LNCaP clone FGC (cell line): ENCODE data around the gene ITGB6.

Experiments
- DNase-seq: peaks from one replicate; pipeline ENCODE4 v3.0.0-alpha.2; 2011; ENCODE audit warnings: low read depth
- H3K4me3 ChIP-seq: 2 replicates; pipeline ENCODE4 v1.5.1; 2011; ENCODE audit warnings: mild to moderate bottlenecking, low read depth, low read length, control low read depth
- TF ChIP-seq, protein P1 (sequence below): IDR thresholded peaks from 2 replicates; pipeline ENCODE4 v1.5.1; 2012; ENCODE audit warnings: mild to moderate bottlenecking; ENCODE audit not compliant: control insufficient read depth, insufficient read depth; ENCODE audit errors: extremely low read depth

The ITGB6 gene

DNA sequence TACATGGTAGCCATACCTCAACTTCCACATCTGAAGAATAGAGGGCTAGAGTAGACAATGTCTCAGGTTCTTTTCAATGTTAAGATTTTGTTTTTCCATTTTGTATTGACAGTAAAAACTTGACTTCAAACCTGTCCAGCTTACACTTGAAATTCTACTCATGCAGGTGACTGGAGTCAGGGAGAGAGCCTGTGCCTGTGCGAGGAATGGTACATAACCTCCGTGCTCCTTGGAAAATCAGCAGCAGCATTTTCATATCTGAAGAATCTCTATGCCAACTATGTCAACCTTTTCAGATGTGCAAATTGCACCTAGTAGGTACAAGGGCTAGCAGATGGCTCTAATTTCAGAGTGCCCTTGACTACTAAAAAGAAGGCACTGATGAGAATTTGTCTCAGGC is 139.8 kb downstream of the ITGB6 start:
- TF ChIP-seq, protein P1, sequence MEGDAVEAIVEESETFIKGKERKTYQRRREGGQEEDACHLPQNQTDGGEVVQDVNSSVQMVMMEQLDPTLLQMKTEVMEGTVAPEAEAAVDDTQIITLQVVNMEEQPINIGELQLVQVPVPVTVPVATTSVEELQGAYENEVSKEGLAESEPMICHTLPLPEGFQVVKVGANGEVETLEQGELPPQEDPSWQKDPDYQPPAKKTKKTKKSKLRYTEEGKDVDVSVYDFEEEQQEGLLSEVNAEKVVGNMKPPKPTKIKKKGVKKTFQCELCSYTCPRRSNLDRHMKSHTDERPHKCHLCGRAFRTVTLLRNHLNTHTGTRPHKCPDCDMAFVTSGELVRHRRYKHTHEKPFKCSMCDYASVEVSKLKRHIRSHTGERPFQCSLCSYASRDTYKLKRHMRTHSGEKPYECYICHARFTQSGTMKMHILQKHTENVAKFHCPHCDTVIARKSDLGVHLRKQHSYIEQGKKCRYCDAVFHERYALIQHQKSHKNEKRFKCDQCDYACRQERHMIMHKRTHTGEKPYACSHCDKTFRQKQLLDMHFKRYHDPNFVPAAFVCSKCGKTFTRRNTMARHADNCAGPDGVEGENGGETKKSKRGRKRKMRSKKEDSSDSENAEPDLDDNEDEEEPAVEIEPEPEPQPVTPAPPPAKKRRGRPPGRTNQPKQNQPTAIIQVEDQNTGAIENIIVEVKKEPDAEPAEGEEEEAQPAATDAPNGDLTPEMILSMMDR = no peak
- no peak for DNase-seq

DNA sequence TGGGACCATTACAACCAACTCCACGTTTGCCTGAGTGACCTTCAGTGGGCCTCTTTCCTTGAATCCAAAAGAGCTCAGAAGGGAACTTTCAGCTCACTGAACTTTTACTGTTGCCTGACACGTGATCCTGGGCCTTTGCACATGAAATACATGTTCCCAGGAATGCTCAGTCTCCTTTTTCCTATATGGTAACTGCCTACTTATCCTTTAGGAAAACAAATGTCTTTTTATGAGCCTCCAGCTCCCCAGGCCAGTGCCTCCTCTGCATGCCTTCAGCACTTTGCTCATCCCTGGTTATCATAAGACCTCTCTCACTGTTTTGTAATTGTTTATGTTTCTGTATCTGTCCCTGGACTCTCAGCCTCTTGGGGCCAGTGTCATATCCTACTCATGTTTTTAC is 142.7 kb downstream of the ITGB6 start:
- no peak overlapping the region for H3K4me3 ChIP-seq
- DNase-seq = no peak
- TF ChIP-seq, protein P1 = no peak

More for the DNA sequence above, 139.8 kb downstream of the ITGB6 start:
- H3K4me3 ChIP-seq = no peak overlapping the region

DNA sequence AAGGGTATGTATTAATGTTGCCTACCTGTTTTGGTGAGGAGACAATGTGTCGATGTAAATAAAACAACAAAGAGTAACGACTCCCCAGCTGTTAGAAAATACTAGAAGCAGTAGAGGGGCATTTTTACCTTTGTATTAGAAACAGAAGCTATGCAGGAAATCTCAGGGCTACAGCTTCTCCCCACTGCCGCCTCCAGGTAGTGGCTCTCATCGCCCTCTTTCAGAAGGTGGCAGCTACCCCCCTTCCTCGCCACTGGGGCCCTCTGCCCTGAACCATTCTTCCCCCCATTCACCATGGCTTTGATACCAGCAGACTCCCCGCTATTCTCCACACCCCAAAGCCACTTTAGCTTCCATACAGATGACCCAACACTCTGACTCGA is 144.4 kb downstream of the ITGB6 start:
- DNase-seq = no peak
- TF ChIP-seq, protein P1 = no peak
- no peak overlapping the region for H3K4me3 ChIP-seq

DNA sequence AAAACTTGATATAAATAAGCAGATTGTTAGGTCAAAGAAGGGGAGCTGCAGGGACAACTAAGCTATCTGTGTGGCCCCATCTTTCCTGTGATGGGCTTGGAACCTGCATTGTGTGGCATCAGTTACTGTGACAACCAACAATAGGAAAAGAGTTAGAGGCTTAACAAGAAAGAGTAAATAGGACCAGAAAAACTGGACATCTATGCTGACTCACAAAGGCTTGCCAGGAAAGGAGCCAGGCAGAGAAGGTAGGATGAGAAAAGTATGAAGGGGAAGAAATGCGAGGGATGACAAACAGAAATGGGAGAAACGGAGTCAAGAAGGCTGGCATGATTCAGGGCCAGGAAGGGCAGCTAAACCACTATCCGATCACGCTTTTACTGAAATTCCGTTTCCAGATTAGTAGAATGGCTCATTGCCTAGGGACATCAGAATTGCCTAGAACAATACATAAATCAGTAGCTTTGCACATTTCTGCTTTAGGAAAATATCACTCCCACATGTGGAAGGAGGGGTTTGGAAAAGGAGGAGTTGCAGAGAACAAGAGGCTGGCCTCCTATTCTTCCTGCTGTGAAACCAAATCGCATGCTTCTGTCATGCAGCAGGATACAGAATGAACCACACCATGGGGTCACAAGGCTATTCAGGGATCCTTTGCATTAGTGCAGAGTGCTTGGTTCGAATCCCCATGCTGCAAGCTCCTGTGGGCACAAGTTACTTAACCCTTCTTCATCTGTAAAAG is 144.9 kb downstream of the ITGB6 start:
- DNase-seq = no peak

DNA sequence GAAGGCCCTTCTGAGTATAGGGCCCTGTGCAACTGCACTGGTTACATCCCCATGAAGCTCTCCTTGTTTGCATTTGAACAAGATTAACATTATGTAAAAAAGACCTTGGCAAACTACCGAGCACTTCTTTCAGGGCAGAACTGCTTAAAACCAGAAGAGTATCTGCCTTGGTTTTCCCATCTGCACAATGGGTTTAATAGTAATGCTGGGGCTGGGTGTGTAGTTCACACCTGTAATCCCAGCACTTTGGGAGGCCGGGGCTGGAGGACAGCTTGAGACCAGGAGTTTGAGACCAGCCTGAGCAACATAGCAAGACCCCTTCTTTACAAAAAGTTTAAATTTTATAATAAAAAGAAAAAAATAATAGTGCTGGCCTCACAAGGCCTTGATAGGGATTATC is 146.1 kb downstream of the ITGB6 start:
- TF ChIP-seq, protein P1 = no peak
- DNase-seq = no peak

More for the DNA sequence above, 144.9 kb downstream of the ITGB6 start:
- TF ChIP-seq, protein P1 = no peak
- no peak overlapping the region for H3K4me3 ChIP-seq

DNA sequence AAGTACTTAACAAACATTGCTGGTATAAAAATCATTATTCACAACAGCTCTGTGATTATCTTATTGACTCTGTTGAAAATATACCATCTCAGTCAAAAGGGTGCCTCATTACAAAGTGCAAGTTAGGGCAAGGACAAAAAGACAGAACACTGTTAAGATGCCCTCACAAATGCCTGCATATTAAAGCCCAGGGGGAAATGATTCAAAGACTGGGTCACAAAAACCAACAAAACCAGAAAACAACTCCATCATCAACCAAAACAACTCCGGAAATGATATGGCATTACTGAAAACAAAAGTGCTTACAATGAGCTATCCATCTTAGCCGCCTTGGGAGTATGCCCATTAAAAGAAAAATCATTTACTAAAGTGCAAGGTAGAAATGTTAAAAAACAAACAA is 147.5 kb downstream of the ITGB6 start:
- DNase-seq = no peak
- TF ChIP-seq, protein P1 = no peak
- H3K4me3 ChIP-seq = no peak overlapping the region

More for the DNA sequence above, 146.1 kb downstream of the ITGB6 start:
- no peak overlapping the region for H3K4me3 ChIP-seq

DNA sequence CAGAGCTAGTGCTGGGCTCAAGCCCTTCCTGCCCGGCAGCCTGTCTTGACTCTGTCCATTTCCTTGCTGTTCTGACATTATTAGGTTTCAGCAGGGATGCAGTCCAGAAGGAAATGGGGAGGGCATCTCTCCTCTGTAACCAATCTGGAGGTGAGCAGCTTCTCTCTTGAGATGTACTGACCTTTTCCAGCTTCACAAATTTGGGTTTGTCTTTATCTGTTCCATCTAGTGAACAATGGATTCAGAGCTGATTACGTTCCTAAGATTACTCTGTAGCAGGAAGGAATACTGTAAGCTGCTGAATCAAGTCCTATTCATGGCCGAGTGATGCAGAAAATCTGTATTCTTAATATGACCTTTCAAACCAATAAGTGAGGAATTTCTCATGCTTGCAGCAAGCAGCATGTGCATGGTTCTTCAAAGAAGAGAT is 148.7 kb downstream of the ITGB6 start:
- DNase-seq = no peak
- H3K4me3 ChIP-seq = no peak overlapping the region
- TF ChIP-seq, protein P1 = no peak
